GM20000 (cell line): Measurements from ENCODE around the gene USP37.

Source experiments
- DNase-seq: peaks from one replicate; pipeline ENCODE4 v3.0.0; 2012; ENCODE audit warnings: low spot score
- CTCF ChIP-seq: IDR thresholded peaks from 2 replicates; pipeline ENCODE4 v1.5.1; 2012; ENCODE audit warnings: mild to moderate bottlenecking, control low read depth; ENCODE audit errors: extremely low read depth, missing control alignments

USP37 gene

GRCh38 chr2:218472988-218473387 lies 95.2 kb downstream of the USP37 start:
- DNase-seq = no peak
- TF ChIP-seq CTCF = no peak

- TF ChIP-seq CTCF = no peak
- DNase-seq = no peak
Observed at GRCh38 chr2:218471982-218472381, 96.2 kb downstream of the USP37 start.

- DNase-seq = no peak
- TF ChIP-seq CTCF = no peak
Observed at GRCh38 chr2:218471036-218471435, 97.1 kb downstream of the USP37 start.

GRCh38 chr2:218470448-218470847 lies 97.7 kb downstream of the USP37 start:
- DNase-seq = no peak
- TF ChIP-seq CTCF = no peak

GRCh38 chr2:218465987-218466633 lies 102.0 kb downstream of the USP37 start:
- no peak for TF ChIP-seq CTCF
- DNase-seq = no peak

GRCh38 chr2:218458598-218458997 lies 109.6 kb downstream of the USP37 start:
- no peak for TF ChIP-seq CTCF
- DNase-seq = no peak

GRCh38 chr2:218456849-218457248 lies 111.3 kb downstream of the USP37 start:
- TF ChIP-seq CTCF = no peak
- no peak for DNase-seq
